Endothelial cell (in vitro differentiated cells): ENCODE measurements around the gene ENAH. TPM values are rescaled to one million over a fixed set of nuclear protein-coding genes. Genes with fewer than 3 reads are reported as not detected.

Source experiments
- DNase-seq: peaks from one replicate; pipeline ENCODE4 v3.0.0; 2021; ENCODE audit warnings: low spot score
- H3K27ac Mint-ChIP-seq: one replicate; pipeline ENCODE4 v1.8.0; 2021; ENCODE audit warnings: mixed read lengths, inconsistent platforms; ENCODE audit not compliant: unreplicated experiment
- H3K27me3 Mint-ChIP-seq: one replicate; pipeline ENCODE4 v1.8.0; 2021; ENCODE audit warnings: mild to moderate bottlenecking, moderate library complexity, mixed read lengths, inconsistent platforms; ENCODE audit not compliant: unreplicated experiment
- H3K36me3 Mint-ChIP-seq: one replicate; pipeline ENCODE4 v1.8.0; 2021; ENCODE audit warnings: mild to moderate bottlenecking, low read depth, mixed read lengths, inconsistent platforms; ENCODE audit not compliant: unreplicated experiment
- H3K4me1 Mint-ChIP-seq: one replicate; pipeline ENCODE4 v1.8.0; 2021; ENCODE audit warnings: mild to moderate bottlenecking, mixed read lengths, inconsistent platforms; ENCODE audit not compliant: unreplicated experiment
- H3K4me3 Mint-ChIP-seq: one replicate; pipeline ENCODE4 v1.8.0; 2021; ENCODE audit warnings: mild to moderate bottlenecking, mixed read lengths, inconsistent platforms; ENCODE audit not compliant: unreplicated experiment
- H3K9me3 Mint-ChIP-seq: one replicate; pipeline ENCODE4 v1.8.0; 2021; ENCODE audit warnings: mixed read lengths, inconsistent platforms; ENCODE audit not compliant: unreplicated experiment
- total RNA-seq: library from RNA; stranded (reverse); fragmentation: NEBNext Ultra II Directional; extraction: Animal tissue kit (Norgen Biotek cat#: 25700); gene quantifications from one replicate; pipeline ENCODE4 v1.2.1, GENCODE V29; 2021; ENCODE audit not compliant: unreplicated experiment
- TF ChIP-seq, protein P1 (sequence below): fragments of 200-600 bp; sonication (generic); IDR thresholded peaks from one replicate; pipeline ENCODE4 v1.5.0; 2021; ENCODE audit warnings: antibody characterized with exemption; ENCODE audit not compliant: unreplicated experiment

ENAH gene
- total RNA-seq, 1 donor from 2014 or later, result 82.9 TPM

DNA sequence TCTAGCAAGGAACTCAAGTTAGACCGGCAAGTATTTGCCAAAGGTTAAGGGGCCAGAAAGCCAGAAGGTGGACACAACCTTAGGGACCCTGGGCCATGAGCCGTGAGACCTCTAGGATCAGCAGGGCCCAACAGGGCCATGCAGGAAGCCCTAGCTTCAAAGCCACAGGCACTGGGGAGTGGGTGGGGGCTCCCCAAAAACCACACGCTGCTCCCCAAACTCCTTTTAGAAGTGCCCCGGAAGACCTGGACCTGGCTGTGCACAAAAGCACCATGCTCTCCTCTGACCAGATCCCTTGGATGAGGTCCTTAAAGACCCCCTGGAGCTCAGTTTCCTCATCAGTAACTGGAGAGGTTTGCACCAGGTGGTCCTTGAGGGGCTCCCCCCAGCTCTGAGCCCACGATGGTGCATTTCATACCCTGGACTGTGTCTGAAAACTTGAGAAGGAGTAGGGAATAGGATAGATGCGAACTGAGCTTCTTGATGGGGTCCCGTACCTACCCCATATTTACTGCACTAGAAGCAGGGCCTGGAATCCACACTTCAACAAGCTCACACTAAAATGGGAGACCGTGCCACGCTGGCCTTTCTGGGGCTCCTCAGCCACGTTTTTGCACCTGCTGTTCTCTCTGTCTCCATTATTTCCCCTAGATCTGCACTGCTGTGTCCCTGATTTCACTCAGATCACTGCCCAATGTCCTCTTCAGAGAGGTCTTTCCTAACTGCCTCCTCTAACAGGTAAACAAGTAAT lies 184.5 kb downstream of the ENAH start:
- Mint-ChIP-seq H3K4me3 (peak overlapping the region; percentile 39), H3K36me3 (peaks cover 3% of the 10 kb centered on the region), H3K27ac (no peak overlapping the region), H3K4me1 (peaks cover 19% of the 10 kb centered on the region), H3K9me3 (no peaks in the 10 kb centered on the region), H3K27me3 (peaks cover 3% of the 10 kb centered on the region)
- no peak for DNase-seq
- TF ChIP-seq, protein P1, sequence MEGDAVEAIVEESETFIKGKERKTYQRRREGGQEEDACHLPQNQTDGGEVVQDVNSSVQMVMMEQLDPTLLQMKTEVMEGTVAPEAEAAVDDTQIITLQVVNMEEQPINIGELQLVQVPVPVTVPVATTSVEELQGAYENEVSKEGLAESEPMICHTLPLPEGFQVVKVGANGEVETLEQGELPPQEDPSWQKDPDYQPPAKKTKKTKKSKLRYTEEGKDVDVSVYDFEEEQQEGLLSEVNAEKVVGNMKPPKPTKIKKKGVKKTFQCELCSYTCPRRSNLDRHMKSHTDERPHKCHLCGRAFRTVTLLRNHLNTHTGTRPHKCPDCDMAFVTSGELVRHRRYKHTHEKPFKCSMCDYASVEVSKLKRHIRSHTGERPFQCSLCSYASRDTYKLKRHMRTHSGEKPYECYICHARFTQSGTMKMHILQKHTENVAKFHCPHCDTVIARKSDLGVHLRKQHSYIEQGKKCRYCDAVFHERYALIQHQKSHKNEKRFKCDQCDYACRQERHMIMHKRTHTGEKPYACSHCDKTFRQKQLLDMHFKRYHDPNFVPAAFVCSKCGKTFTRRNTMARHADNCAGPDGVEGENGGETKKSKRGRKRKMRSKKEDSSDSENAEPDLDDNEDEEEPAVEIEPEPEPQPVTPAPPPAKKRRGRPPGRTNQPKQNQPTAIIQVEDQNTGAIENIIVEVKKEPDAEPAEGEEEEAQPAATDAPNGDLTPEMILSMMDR, result no peak

DNA sequence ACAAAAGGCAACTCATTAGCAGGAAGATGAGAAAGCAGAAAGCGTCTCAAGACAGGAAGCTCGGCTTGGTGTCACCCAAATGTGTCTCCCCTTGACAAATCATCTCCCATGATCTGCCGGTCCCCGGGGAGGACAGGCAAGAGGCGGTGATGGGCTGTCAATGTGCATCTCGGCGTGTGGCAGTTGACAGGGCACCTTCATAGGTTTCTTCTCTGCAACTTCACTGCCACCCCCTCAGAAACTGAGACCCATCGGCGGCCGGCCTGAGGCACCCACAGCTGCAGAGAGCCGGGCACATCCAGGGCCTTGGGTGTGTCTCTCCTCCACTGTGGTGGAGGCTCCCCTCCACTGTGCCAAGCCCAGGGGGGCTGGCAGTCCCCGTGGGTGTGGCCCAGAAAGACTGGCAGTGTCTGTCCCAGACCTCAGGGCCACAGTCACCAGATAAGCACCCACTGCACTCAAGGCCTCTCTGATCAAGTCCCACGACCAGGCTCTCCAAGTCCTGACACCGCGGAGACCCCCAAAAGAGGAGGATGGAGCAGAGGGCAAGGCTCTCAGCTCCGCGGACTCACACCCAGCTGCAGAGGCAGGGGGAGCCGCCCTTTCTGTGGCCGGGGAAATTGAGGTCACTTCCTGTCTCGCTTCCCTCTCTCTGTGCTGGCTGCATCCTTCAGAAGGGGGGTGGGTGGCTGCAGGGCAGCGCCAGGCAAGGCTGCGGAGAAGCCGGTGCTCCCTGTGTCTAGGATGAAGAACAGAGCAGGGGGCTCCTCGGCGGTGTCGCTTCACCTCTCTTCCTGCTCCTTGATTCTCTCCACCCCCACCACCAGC lies 185.5 kb downstream of the ENAH start:
- Mint-ChIP-seq H3K4me3 (no peak overlapping the region), H3K27ac (no peak overlapping the region), H3K9me3 (no peaks in the 10 kb centered on the region), H3K27me3 (peaks cover 4% of the 10 kb centered on the region), H3K4me1 (peaks cover 27% of the 10 kb centered on the region), H3K36me3 (peaks cover 3% of the 10 kb centered on the region)
- TF ChIP-seq, protein P1, result no peak
- DNase-seq, result no peak

DNA sequence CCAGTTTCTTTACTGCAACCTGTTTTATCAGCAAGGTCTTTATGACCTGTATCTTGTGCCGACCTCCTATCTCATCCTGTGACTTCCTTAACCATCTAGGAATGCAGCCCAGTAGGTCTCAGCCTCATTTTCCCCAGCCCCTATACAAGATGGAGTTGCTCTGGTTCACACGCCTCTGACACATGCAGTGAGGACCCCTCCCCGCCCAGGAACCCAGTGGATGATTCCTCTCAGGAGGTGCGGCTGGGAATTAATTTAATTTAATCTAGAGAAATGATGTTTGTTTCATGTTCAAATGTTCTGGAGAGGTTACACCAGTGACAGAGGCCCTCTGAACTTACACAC lies 186.1 kb downstream of the ENAH start:
- peaks cover 4% of the 10 kb centered on the region for H3K27me3 Mint-ChIP-seq
- DNase-seq, result no peak
- peak overlapping the region; percentile 57 for H3K27ac Mint-ChIP-seq
- H3K9me3 Mint-ChIP-seq, result no peaks in the 10 kb centered on the region
- H3K4me3 Mint-ChIP-seq, result no peak overlapping the region
- peaks cover 3% of the 10 kb centered on the region for H3K36me3 Mint-ChIP-seq
- peaks cover 27% of the 10 kb centered on the region for H3K4me1 Mint-ChIP-seq
- TF ChIP-seq, protein P1, result no peak

DNA sequence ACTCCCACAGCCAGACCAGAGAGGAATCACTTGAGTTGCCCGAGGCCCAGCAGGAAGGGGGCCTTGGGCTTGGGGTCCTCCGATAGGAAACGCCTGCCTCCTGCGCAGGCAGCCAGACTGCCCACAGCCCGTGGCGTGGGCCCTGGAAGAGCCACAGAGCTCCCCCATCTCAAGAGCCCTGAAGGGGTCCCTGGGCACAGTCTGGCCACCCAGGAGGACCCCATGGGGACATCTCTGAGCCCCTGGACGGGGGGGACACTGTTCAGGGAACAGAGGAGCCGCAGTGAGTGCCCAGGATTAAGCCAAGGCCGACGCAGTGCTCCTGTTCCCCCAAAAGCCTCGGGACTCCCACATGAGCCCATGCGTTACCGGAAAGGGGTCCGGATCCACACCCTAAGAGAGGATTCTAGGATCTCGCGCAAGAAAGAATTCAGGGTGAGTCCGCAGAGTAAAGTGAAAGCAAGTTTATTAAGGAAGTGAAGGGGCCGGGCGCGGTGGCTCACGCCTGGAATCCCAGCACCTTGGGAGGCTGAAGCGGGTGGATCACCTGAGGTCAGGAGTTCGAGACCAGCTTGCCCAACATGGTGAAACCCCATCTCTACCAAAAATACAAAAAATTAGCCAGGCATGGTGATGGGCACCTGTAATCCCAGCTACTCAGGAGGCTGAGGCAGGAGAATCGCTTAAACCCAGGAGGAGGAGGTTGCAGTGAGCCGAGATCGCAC lies 187.0 kb downstream of the ENAH start:
- no peak overlapping the region for H3K4me3 Mint-ChIP-seq
- H3K4me1 Mint-ChIP-seq, result peaks cover 27% of the 10 kb centered on the region
- H3K9me3 Mint-ChIP-seq, result no peaks in the 10 kb centered on the region
- TF ChIP-seq, protein P1, result no peak
- H3K36me3 Mint-ChIP-seq, result peaks cover 3% of the 10 kb centered on the region
- peaks cover 4% of the 10 kb centered on the region for H3K27me3 Mint-ChIP-seq
- H3K27ac Mint-ChIP-seq, result no peak overlapping the region
- no peak for DNase-seq
